ENCODE measurements around the gene MPDU1. TPM values are rescaled to one million over a fixed set of nuclear protein-coding genes. Genes with fewer than 3 reads are reported as not detected.

MPDU1 gene
- polyA plus RNA-seq, 1 experiment: 174 TPM

DNA sequence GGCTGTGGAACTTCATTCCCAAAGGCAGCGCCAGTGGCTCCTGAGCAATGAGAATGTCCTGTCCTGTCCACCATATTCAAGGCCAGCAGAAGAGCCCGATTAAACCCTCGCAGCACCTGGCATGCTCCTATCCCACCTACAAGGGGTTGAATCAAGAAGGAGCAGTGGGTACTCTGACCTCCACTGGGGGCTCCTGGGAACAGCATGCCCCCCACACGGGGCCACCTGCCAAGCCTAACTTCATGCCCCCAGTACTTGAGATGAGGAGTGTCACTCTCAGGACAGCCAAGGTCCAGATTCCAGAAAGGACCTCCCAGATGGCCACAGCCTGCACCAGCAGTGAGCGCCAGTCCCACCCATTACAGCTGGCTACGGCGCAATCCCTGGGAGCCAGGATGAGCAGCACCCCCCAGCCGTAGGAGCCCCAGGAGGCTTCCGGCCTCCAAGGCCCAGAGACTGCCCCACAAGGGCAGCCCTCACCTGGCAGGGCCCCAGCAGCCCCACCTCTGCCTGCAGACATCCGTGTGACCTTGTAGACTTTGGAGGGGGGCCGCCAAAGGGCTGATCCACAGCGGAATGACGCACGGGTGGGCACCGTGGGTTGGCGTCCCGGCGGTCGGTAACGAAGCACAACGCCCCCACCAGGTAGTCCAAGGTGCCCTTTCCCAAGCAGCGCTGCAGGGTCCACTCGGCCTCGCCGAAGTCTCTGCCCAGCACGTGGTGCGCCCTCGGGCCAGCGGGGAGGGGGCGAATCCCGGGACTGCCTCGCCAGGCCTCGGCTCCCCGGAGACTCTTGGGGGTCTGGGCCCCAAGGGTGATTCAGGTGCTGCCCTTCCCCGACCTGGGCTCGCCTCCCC is 1.0 kb upstream of the MPDU1 start:
- Histone ChIP-seq H3K27me3 (ENCODE audit: control insufficient read depth, insufficient read depth, low read length) (no peaks in the 10 kb centered on the region), H3K36me3 (ENCODE audit: control insufficient read depth, insufficient read depth, low read length) (peaks cover 11% of the 10 kb centered on the region), H3K4me3 (ENCODE audit: low read depth, low read length) (peak overlapping the region; percentile 71)
- TF ChIP-seq, protein P1, sequence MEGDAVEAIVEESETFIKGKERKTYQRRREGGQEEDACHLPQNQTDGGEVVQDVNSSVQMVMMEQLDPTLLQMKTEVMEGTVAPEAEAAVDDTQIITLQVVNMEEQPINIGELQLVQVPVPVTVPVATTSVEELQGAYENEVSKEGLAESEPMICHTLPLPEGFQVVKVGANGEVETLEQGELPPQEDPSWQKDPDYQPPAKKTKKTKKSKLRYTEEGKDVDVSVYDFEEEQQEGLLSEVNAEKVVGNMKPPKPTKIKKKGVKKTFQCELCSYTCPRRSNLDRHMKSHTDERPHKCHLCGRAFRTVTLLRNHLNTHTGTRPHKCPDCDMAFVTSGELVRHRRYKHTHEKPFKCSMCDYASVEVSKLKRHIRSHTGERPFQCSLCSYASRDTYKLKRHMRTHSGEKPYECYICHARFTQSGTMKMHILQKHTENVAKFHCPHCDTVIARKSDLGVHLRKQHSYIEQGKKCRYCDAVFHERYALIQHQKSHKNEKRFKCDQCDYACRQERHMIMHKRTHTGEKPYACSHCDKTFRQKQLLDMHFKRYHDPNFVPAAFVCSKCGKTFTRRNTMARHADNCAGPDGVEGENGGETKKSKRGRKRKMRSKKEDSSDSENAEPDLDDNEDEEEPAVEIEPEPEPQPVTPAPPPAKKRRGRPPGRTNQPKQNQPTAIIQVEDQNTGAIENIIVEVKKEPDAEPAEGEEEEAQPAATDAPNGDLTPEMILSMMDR (IDR thresholded peaks at IDR 0.05; ENCODE audit: insufficient read depth, low read depth, low read length): no peak
- no peak for DNase-seq (ENCODE audit: low read depth)
- ChIA-PET CTCF (interaction anchor here (1.7 kb wide), 1 partner anchor 8 kb away, joined by 8 read pairs; no protein-coding TSS in a partner anchor), POLR2A (interaction anchor here (1.1 kb wide), 1 partner anchor 9 kb away, joined by 16 read pairs; no protein-coding TSS in a partner anchor)

GRCh38 chr17:7586673-7587419 is 3.2 kb downstream of the MPDU1 start:
- peaks cover 11% of the 10 kb centered on the region for H3K36me3 ChIP-seq (ENCODE audit: control insufficient read depth, insufficient read depth, low read length)
- no peak overlapping the region for H3K4me3 ChIP-seq (ENCODE audit: low read depth, low read length)
- CTCF ChIA-PET: interaction anchor here (0.6 to 4.3 kb wide), 8 partner anchors 12 to 541 kb away, joined by 3 to 29 read pairs (median 4); partner anchors contain the start of gene TP53
- POLR2A ChIA-PET: interaction anchor here (0.6 to 0.8 kb wide), 2 partner anchors 12 to 741 kb away, joined by 6 to 10 read pairs; no protein-coding TSS in a partner anchor
- DNase-seq (ENCODE audit: low read depth): no peak
- no peaks in the 10 kb centered on the region for H3K27me3 ChIP-seq (ENCODE audit: control insufficient read depth, insufficient read depth, low read length)
- TF ChIP-seq, protein P1 (IDR thresholded peaks at IDR 0.05; ENCODE audit: insufficient read depth, low read depth, low read length): no peak

DNA sequence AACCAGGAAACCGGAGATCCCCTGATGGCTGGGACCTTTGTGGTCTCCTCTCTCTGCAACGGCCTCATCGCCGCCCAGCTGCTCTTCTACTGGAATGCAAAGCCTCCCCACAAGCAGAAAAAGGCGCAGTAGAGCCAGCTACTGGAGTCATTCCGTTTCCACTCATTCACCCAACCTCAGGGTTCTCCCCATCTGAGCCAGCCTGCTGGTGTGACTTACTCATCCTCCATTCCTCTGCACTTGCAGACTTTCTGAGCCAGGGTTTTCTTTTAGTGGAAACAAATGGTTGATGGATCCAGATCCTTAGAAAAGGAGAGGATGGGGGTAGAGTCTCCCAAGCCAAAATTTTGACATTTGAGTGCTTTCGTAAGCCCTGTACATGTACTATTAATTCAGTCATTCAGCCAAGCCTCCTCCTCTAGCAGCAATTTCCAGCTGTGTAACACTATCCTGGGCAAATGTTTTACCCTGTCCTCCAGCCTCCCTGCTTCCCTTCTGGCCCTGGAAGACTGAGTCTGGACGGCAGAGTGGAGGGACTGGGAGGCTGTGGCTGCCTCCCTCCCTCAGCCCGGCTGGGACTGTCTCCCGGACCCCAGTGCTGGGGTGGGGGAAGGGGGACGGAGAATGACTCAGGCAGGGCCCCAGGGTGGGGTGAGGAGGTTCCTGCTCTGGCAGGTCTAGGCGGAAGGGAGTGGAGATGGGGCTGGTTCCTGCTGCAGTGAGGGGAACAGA is 3.9 kb downstream of the MPDU1 start:
- peaks cover 13% of the 10 kb centered on the region for H3K36me3 ChIP-seq (ENCODE audit: control insufficient read depth, insufficient read depth, low read length)
- H3K27me3 ChIP-seq (ENCODE audit: control insufficient read depth, insufficient read depth, low read length): no peaks in the 10 kb centered on the region
- DNase-seq (ENCODE audit: low read depth): peak; percentile 83
- TF ChIP-seq, protein P1 (IDR thresholded peaks at IDR 0.05; ENCODE audit: insufficient read depth, low read depth, low read length): peak; percentile 40
- CTCF ChIA-PET: interaction anchor here (0.9 to 4.3 kb wide), 7 partner anchors 12 to 542 kb away, joined by 3 to 29 read pairs (median 4); partner anchors contain the start of gene TP53
- POLR2A ChIA-PET: interaction anchor here (0.6 to 0.8 kb wide), 3 partner anchors 13 to 741 kb away, joined by 3 to 10 read pairs (median 6); no protein-coding TSS in a partner anchor
- no peak overlapping the region for H3K4me3 ChIP-seq (ENCODE audit: low read depth, low read length)

DNA sequence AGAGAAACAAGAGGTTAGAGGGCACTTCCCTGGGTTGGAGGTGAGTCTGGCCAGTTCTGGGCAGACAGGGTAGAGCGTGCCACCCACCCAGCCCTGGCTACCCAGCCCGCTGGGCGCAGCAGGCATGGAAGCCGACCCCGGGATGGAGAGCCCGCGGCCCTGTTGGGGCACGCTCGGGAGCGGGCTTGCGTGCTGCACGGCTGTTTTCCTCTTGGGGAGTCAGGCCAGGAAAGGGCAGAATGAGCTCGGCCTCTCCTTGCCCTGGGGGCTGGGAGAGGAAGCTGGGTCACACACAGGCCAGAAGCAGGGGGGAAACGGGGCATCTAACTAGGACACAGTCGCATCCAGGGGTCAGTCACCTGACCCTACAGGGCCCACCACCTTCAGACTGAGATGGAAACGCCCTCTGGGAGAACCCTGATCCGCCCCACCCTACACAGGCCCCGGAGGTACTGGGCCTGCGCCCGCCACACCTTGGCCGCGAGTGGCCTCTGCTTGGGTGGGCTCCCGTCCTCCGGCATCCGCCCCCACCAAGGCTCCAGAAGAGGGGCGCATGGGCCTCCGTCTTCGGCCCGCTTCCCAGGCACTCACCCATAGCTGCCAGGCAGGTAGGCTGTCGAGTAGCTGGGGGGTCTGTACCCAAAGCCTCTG is 5.0 kb downstream of the MPDU1 start:
- TF ChIP-seq, protein P1 (IDR thresholded peaks at IDR 0.05; ENCODE audit: insufficient read depth, low read depth, low read length): no peak
- CTCF ChIA-PET: interaction anchor here (0.8 to 4.3 kb wide), 31 partner anchors 9 to 543 kb away, joined by 3 to 29 read pairs (median 6); partner anchors contain the start of genes CD68, FXR2, SENP3 and TNFSF13
- H3K36me3 ChIP-seq (ENCODE audit: control insufficient read depth, insufficient read depth, low read length): peaks cover 16% of the 10 kb centered on the region
- POLR2A ChIA-PET: interaction anchor here (1.1 kb wide), 1 partner anchor 15 kb away, joined by 5 read pairs; no protein-coding TSS in a partner anchor
- DNase-seq (ENCODE audit: low read depth): no peak
- H3K27me3 ChIP-seq (ENCODE audit: control insufficient read depth, insufficient read depth, low read length): no peaks in the 10 kb centered on the region
- peak overlapping the region; percentile 22; the same call in 1 of the 2 replicates for H3K4me3 ChIP-seq (ENCODE audit: low read depth, low read length)
